ENCODE measurements around the gene SLC35G2. TPM values are rescaled to one million over a fixed set of nuclear protein-coding genes. Genes with fewer than 3 reads are reported as not detected.
"Not testable (repeated sequence)": the region's sequence is repeated elsewhere in the genome, so short reads cannot be mapped to it uniquely, and the experiment has no call there.

The SLC35G2 gene
- total RNA-seq, 2 donors from 2014 or later: 0.77 to 1.4 TPM

DNA sequence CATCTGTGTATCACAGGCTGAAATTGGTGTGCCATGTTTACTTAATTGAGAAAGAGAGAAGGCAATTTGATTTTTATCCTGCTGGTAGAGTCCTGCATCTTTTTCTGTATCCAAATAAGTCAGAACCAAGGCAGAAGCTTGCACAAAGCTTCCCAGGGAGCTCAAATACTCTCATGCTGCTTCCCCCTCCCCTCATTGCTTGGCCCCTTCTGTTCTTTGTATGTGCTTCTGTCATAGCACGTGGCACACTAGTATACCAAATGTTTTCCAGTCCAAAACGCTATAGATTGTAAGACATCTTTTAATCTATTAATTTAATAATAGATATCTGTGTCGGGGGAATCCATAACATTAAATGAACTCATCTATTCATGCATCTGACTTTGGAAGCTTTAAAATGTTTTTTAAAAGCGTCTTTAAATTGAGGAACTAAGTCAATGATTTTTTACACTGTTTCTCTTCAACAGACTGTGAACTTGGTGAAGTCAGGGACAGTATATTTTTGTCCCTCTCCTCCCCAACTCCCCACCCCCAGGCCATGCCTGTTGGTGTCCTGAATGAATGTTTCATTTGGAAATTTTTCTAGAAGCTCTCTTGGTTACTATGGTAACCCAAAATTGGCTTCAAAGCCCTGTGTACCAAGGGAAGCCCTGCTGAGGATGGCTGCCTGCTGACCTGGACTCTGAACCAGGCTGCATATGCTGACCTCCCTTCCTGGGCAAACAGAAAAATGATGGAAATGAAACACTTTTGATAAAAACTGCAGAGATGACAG is 26.2 kb upstream of the SLC35G2 start:
- 93 to 100% methylated on average over 1 to 4 of the region's 4 CpGs for WGBS, 2 experiments (ENCODE audit: insufficient coverage in 1 of 2, insufficient read length in 1 of 2)
- Histone ChIP-seq H3K9ac (ENCODE audit: extremely low read depth, low read length, poor library complexity, severe bottlenecking) (no peak overlapping the region), H3K4me1 (ENCODE audit: control insufficient read depth, insufficient read depth, low read length) (no peaks in the 10 kb centered on the region), H3K4me3 (ENCODE audit: low read length) (no peak overlapping the region), H3K36me3 (ENCODE audit: control insufficient read depth, insufficient read depth, low read length) (no peaks in the 10 kb centered on the region), H3K27ac (ENCODE audit: low read depth, low read length) (peak overlapping the region; percentile 70), H3K27me3 (ENCODE audit: control insufficient read depth, insufficient read depth, low read length, poor library complexity, severe bottlenecking) (no peaks in the 10 kb centered on the region), H3K9me3 (ENCODE audit: control insufficient read depth, low read length) (no peaks in the 10 kb centered on the region)
- H3K4me1 Mint-ChIP-seq: peaks cover 3% of the 10 kb centered on the region
- H3K9me3 Mint-ChIP-seq: no peaks in the 10 kb centered on the region
- no peaks in the 10 kb centered on the region for H3K27me3 Mint-ChIP-seq (ENCODE audit: insufficient read depth)
- H3K4me3 Mint-ChIP-seq: no peak overlapping the region
- TF ChIP-seq, protein P1, sequence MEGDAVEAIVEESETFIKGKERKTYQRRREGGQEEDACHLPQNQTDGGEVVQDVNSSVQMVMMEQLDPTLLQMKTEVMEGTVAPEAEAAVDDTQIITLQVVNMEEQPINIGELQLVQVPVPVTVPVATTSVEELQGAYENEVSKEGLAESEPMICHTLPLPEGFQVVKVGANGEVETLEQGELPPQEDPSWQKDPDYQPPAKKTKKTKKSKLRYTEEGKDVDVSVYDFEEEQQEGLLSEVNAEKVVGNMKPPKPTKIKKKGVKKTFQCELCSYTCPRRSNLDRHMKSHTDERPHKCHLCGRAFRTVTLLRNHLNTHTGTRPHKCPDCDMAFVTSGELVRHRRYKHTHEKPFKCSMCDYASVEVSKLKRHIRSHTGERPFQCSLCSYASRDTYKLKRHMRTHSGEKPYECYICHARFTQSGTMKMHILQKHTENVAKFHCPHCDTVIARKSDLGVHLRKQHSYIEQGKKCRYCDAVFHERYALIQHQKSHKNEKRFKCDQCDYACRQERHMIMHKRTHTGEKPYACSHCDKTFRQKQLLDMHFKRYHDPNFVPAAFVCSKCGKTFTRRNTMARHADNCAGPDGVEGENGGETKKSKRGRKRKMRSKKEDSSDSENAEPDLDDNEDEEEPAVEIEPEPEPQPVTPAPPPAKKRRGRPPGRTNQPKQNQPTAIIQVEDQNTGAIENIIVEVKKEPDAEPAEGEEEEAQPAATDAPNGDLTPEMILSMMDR (conservative IDR thresholded peaks at IDR 0.05): no peak
- no peak for DNase-seq
- H3K36me3 Mint-ChIP-seq (ENCODE audit: low read depth): no peaks in the 10 kb centered on the region
- H3K27ac Mint-ChIP-seq: no peak overlapping the region

DNA sequence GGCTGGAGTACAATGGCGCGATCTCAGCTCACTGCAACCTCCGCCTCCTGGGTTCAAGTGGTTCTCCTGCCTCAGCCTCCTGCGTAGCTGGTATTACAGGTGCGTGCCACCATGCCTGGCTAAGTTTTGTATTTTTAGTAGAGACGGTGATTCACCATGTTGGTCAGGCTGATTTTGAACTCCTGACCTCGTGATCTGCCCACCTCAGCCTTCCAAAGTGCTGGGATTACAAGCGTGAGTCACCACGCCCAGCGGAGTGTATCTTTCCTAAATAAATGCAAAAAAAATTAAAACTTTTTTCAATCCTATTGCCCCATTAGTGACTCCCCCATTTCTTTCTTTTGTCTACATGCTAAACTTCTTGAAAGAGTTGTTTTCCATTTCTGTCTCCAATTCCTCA is 17.8 kb upstream of the SLC35G2 start:
- not testable (repeated sequence) for H3K9me3 ChIP-seq (ENCODE audit: control insufficient read depth, low read length); H3K9ac ChIP-seq (ENCODE audit: extremely low read depth, low read length, poor library complexity, severe bottlenecking); H3K27me3 Mint-ChIP-seq (ENCODE audit: insufficient read depth); DNase-seq; H3K27ac Mint-ChIP-seq; H3K4me3 ChIP-seq (ENCODE audit: low read length); H3K4me1 Mint-ChIP-seq; H3K4me3 Mint-ChIP-seq; H3K36me3 Mint-ChIP-seq (ENCODE audit: low read depth); H3K27ac ChIP-seq (ENCODE audit: low read depth, low read length); H3K27me3 ChIP-seq (ENCODE audit: control insufficient read depth, insufficient read depth, low read length, poor library complexity, severe bottlenecking); H3K9me3 Mint-ChIP-seq; H3K36me3 ChIP-seq (ENCODE audit: control insufficient read depth, insufficient read depth, low read length); H3K4me1 ChIP-seq (ENCODE audit: control insufficient read depth, insufficient read depth, low read length)
- 91 to 96% methylated on average over 6 to 10 of the region's 10 CpGs for WGBS, 2 experiments (ENCODE audit: insufficient coverage in 1 of 2, insufficient read length in 1 of 2)

DNA sequence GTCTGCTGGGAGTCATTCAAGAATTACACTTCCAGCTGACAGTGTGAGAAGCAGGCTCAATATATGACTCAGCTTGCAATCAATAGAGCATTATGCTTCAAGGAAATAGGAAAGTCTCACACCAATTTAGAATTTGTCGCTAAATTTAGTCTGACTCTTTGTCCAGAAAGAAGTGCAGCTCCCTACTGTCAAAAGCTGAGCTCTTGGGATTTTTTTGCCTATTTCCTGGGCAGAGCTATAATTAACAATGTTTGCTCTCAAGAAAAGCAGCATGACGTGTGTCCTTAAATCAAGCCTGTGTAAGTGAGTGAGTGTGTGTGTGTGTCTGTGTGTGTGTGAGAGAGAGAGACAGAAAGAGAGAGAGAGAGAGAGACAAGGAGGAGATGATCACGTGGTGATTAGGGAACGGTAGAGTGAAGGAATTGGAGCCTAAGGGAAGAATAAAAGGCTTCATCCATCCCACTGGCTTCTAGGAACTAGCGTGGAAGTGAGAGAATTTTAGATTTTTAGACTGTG is 16.4 kb upstream of the SLC35G2 start:
- no peaks in the 10 kb centered on the region for H3K27me3 ChIP-seq (ENCODE audit: control insufficient read depth, insufficient read depth, low read length, poor library complexity, severe bottlenecking)
- Mint-ChIP-seq H3K9me3 (no peaks in the 10 kb centered on the region), H3K27ac (no peak overlapping the region), H3K4me3 (no peak overlapping the region), H3K27me3 (ENCODE audit: insufficient read depth) (no peaks in the 10 kb centered on the region), H3K36me3 (ENCODE audit: low read depth) (no peaks in the 10 kb centered on the region), H3K4me1 (no peaks in the 10 kb centered on the region)
- H3K36me3 ChIP-seq (ENCODE audit: control insufficient read depth, insufficient read depth, low read length): no peaks in the 10 kb centered on the region
- no peak for DNase-seq
- H3K9ac ChIP-seq (ENCODE audit: extremely low read depth, low read length, poor library complexity, severe bottlenecking): no peak overlapping the region
- no peaks in the 10 kb centered on the region for H3K4me1 ChIP-seq (ENCODE audit: control insufficient read depth, insufficient read depth, low read length)
- TF ChIP-seq, protein P1 (conservative IDR thresholded peaks at IDR 0.05): no peak
- 65 to 77% methylated on average over 4 to 5 of the region's 5 CpGs for WGBS, 2 experiments (ENCODE audit: insufficient coverage in 1 of 2, insufficient read length in 1 of 2)
- no peaks in the 10 kb centered on the region for H3K9me3 ChIP-seq (ENCODE audit: control insufficient read depth, low read length)
- peak overlapping the region; percentile 78 for H3K27ac ChIP-seq (ENCODE audit: low read depth, low read length)
- no peak overlapping the region for H3K4me3 ChIP-seq (ENCODE audit: low read length)
